RCC 7860 (cell line): Measurements from ENCODE around the gene CACNA1I.
"Not testable (repeated sequence)": the region's sequence is repeated elsewhere in the genome, so short reads cannot be mapped to it uniquely, and the experiment has no call there.

Source experiments
- DNase-seq: peaks from one replicate; pipeline ENCODE4 v3.0.0-alpha.2; 2015; ENCODE audit warnings: low spot score
- FAIRE-seq: peaks from 2 replicates; lab custom pipeline; 2012; peaks lifted over from hg19 to GRCh38; lab: Jason Lieb, UNC

Gene CACNA1I

DNA sequence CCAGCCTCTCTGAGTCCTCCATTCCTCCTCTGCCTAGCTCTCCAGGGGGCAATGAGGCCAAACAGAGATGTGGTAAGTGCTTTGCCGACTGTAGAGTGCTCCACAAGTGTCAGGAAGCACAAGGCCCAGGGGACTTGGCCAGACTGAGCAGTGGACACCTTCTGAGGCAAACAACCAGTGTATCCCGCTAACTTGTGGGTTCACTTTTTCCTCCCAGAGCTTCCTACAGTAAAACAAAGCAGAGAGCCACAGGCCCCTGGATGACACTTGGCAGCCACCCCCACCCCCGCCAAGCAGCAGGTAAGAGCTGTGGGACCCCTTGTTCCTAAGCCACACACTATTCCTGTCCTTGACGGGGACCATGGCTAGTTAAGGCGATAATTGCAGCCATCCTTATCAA, 160.9 kb downstream of the CACNA1I start:
- DNase-seq (no peak), FAIRE-seq (no peak)

- FAIRE-seq: no peak
- no peak for DNase-seq
These were observed 161.5 kb downstream of the CACNA1I start for GRCh38 chr22:39731881-39732555.

GRCh38 chr22:39732625-39733024, 162.1 kb downstream of the CACNA1I start:
- DNase-seq (no peak), FAIRE-seq (no peak)

- FAIRE-seq: no peak
These were observed 162.6 kb downstream of the CACNA1I start for GRCh38 chr22:39733191-39733590.

DNA sequence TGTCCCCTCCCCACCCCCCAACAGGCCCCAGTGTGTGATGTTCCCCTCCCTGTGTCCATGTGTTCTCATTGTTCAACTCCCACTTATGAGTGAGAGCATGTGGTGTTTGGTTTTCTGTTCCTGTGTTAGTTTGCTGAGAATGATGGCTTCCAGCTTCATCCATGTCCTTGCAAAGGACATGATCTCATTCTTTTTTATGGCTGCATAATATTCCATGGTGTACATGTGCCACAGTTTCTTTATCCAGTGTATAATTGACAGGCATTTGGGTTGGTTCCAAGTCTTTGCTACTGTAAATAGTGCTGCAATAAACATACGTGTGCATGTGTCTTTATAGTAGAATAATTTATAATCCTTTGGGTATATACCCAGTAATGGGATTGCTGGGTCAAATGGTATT, 163.5 kb downstream of the CACNA1I start:
- not testable (repeated sequence) for FAIRE-seq, DNase-seq

More at GRCh38 chr22:39733191-39733590, 162.6 kb downstream of the CACNA1I start:
- no peak for DNase-seq

- no peak for DNase-seq
- no peak for FAIRE-seq
These were observed 164.3 kb downstream of the CACNA1I start for GRCh38 chr22:39734866-39735265.

GRCh38 chr22:39735776-39736175, 165.2 kb downstream of the CACNA1I start:
- FAIRE-seq: no peak
- DNase-seq: no peak

- FAIRE-seq: no peak
These were observed 168.2 kb downstream of the CACNA1I start for GRCh38 chr22:39738746-39739145.

More at GRCh38 chr22:39738746-39739145, 168.2 kb downstream of the CACNA1I start:
- no peak for DNase-seq
